Ovary (tissue), 3 donors: ENCODE data around the gene NKAIN4.

Source experiments
- POLR2A ChIP-seq: fragments of 450-650 bp; IDR thresholded peaks from one replicate; pipeline ENCODE4 v1.6.1; 2017; ENCODE audit warnings: antibody characterized with exemption, mild to moderate bottlenecking, moderate library complexity
- TF ChIP-seq, protein P1 (sequence below), 3 donors: fragments of 450-650 bp in 2 of 3; fragments of 200-600 bp in 1 of 3; IDR thresholded peaks; one replicate each; pipeline versions ENCODE4 v1.5.1 to v1.8.0; 2016 to 2022; ENCODE audit warnings: antibody characterized with exemption in 3 of 3, mild to moderate bottlenecking in 1 of 3
- donor health status: DM: no; HTN: no; CAD: no.

- TF ChIP-seq, protein P1, sequence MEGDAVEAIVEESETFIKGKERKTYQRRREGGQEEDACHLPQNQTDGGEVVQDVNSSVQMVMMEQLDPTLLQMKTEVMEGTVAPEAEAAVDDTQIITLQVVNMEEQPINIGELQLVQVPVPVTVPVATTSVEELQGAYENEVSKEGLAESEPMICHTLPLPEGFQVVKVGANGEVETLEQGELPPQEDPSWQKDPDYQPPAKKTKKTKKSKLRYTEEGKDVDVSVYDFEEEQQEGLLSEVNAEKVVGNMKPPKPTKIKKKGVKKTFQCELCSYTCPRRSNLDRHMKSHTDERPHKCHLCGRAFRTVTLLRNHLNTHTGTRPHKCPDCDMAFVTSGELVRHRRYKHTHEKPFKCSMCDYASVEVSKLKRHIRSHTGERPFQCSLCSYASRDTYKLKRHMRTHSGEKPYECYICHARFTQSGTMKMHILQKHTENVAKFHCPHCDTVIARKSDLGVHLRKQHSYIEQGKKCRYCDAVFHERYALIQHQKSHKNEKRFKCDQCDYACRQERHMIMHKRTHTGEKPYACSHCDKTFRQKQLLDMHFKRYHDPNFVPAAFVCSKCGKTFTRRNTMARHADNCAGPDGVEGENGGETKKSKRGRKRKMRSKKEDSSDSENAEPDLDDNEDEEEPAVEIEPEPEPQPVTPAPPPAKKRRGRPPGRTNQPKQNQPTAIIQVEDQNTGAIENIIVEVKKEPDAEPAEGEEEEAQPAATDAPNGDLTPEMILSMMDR (IDR thresholded peaks at IDR 0.05) = no peak
- TF ChIP-seq POLR2A = no peak
These were observed 8.6 kb upstream of the NKAIN4 start for GRCh38 chr20:63262836-63263235.
